NOMO-1 treated with dmso at 0.1 percent for 144 hours (cell line): ENCODE measurements around the gene DBNDD2.

Experiments
- DNase-seq: peaks from one replicate; lab custom pipeline; 2025; ENCODE audit not compliant: unreplicated experiment; lab: John Stamatoyannopoulos, UW

Gene DBNDD2

GRCh38 chr20:45448270-45448669 lies 40.2 kb downstream of the DBNDD2 start:
- DNase-seq = no peak

- no peak for DNase-seq
Measured at GRCh38 chr20:45449528-45449927, 41.4 kb downstream of the DBNDD2 start.

- peak; percentile 65 for DNase-seq
Measured at GRCh38 chr20:45450097-45450818, 42.2 kb downstream of the DBNDD2 start.

- no peak for DNase-seq
Measured at GRCh38 chr20:45452238-45452637, 44.1 kb downstream of the DBNDD2 start.

- DNase-seq = peak; percentile 83
Measured at GRCh38 chr20:45452772-45453691, 44.9 kb downstream of the DBNDD2 start.

GRCh38 chr20:45456632-45457031 lies 48.5 kb downstream of the DBNDD2 start:
- no peak for DNase-seq

GRCh38 chr20:45459606-45460005 lies 51.5 kb downstream of the DBNDD2 start:
- DNase-seq = no peak
